ENCODE results near the gene TMPRSS12.
"Not testable (repeated sequence)": the region's sequence is repeated elsewhere in the genome, so short reads cannot be mapped to it uniquely, and the experiment has no call there.

The TMPRSS12 gene, protein sequence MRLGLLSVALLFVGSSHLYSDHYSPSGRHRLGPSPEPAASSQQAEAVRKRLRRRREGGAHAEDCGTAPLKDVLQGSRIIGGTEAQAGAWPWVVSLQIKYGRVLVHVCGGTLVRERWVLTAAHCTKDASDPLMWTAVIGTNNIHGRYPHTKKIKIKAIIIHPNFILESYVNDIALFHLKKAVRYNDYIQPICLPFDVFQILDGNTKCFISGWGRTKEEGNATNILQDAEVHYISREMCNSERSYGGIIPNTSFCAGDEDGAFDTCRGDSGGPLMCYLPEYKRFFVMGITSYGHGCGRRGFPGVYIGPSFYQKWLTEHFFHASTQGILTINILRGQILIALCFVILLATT

DNA sequence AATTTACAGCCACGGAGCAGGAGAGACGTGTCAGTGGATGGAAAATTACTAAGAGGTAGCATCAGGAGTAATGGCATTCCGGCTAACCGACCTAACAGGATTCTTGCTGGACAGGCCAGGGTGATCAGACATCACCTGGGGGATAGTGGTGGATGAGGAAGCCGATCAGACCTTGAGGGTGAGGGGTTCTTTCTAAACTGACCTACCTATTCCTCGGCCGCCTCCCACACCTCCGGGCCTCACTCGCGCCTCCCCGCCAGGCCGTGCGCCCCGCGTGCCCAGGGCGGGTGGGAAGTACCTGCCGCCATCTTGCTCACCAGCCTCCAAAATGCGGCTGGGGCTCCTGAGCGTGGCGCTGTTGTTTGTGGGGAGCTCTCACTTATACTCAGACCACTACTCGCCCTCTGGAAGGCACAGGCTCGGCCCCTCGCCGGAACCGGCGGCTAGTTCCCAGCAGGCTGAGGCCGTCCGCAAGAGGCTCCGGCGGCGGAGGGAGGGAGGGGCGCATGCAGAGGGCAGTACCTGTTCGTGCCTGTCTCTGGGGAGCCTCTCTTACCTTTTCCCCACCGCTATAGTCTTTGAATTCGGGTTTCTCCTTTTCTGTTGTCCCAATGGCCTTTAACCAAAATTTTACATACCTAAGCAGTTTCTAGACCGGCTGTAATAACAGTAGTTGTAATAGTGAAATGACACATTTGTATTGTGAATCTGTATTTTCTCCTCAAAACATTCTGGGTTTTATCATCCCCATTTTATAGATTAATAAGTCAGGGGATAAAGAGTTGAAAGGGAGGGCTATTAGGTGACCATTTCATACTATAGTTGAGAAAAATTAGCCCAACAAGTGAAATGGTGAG is at the start of gene TMPRSS12:
Gene TMPRSS12 (plus strand): TSS at position 290 of the 857 bp plus-strand sequence. CDS start 39 bp downstream, at position 329.
- no peak for DNase-seq

DNA sequence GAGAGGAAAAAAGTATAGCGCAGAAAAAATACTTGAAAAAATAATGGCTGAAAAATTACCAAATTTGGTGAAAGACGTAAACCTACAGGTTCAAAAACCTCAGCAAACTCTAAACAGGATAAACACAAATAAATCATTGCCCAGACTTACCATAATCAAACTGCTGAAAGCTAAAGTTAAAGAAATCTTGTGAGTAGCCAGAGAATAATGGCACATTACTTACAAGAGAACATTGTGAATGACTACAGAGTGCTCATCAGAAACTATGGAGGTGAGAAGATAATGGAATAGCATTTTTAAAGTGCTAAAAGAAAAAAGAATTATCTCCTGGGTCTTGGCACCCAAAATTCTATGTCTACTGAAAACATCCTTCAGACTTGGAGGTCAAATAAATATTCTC is 42.8 kb upstream of the TMPRSS12 start:
- DNase-seq, result no peak

GRCh38 chr12:50803230-50803875 is 39.4 kb upstream of the TMPRSS12 start:
- DNase-seq, result no peak

DNA sequence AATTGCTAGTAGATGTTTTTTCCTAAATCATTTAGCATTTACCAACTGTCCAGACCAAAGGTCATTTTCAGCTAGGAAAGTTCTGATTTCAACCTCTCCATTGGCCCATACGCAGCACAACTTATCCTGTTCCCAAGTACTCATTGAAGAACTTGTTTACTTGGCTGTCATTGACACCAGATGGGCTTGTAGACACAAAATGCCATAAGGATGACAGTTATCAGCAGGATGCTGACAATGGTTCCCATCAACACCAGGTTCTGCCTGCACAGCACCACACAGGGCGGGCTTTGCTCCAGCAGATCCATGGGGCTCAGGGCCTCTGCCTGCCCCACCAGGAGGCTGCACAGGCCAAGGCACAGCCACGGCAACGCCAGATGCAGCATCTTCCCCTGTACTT is 36.5 kb upstream of the TMPRSS12 start:
- no peak for DNase-seq

DNA sequence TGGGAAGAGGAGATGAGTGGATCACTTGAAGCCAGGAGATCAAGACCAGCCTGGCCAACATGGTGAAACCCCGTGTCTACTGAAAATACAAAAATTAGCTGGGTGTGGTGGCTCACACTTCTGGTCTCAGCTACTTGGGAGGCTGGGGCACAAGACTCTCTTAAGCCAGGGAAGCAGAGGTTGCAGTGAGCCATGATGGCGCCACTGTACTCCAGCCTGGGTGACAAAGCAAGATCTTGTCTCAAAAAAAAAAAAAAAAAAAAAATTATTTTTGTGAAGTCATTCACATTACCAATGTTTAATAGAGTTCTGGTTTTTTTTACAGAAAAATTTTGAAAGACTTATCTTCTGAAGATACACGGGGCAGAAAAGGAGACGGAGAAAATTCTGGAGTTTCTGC is 33.6 kb upstream of the TMPRSS12 start:
- DNase-seq, result not testable (repeated sequence)

GRCh38 chr12:50814921-50815320 is 27.8 kb upstream of the TMPRSS12 start:
- DNase-seq, result not testable (repeated sequence)

DNA sequence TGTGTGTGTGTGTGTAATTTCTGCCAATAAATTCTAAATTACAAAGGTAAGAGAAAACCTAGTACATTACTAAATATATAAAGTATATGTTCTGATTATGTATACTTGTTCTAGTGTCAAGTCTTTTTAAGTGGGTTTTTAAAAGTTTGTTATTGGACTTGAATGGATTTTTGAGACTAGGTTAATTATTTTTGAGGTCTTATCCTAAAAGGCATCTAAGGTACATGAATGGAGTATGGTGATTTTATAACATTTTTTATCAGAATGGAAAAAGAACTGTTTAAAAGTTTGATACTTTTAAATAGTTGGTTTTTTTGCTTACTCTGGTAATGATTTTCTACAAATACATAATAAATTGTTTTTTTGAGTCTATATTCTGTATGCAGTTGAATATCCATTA is 22.5 kb upstream of the TMPRSS12 start:
- DNase-seq, result no peak

DNA sequence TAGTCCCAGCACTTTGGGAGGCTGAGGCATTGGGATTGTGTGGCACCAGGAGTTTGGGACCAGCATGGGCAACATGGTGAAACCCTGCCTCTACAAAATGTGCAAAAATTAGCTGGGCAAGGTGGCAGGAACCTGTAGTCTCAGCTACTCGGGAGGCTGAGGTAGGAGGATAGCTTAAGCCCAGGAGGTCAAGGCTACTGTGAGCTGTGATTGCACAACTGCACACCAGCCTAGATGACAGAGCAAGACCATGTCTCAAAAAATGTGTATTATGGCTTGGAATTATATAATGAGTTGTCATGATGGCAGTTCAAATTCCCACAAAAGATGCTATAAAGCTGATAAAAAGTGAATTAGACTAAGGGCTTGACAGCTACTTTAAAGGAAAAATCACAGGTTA is 20.6 kb upstream of the TMPRSS12 start:
- no peak for DNase-seq

DNA sequence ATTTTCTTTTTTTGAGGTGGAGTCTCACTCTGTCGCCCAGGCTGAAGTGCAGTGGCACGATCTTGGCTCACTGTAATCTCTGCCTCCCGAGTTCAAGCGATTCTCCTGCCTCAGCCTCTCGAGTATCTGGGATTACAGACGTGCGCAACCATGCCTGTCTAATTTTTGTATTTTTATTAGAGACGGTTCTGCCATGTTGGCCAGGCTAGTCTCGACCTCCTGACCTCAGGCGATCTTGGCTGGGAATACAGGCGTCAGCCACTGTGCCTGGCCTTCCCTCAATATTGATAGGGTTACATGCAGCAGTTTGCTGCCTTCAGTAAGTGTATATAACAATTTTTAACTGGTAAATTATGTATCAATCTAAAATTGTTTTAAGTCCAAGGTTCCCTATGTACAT is 19.0 kb upstream of the TMPRSS12 start:
- not testable (repeated sequence) for DNase-seq

- DNase-seq, result no peak
Measured at GRCh38 chr12:50824914-50825313, 17.8 kb upstream of the TMPRSS12 start.

- no peak for DNase-seq
Measured at GRCh38 chr12:50825372-50825838, 17.3 kb upstream of the TMPRSS12 start.

DNA sequence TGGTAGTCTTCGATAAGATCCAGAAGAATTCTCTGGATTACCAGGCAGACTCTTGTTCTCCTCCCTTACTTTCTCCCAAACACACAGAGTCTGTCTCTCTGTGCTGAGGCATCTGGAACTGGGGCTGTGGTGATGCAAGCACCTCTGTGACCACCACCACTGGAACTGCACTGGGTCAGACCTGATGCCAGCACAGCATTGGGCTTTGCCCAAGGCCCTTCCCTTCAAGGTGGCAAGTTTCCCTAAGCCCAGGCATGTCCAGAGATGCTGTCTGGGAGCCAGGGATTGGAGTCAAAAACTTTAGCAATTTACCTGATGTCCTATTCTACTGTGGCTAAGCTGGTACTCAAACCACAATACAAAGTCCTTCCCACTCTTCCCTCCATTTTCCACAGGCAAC is 14.6 kb upstream of the TMPRSS12 start:
- DNase-seq, result no peak

GRCh38 chr12:50828886-50829285 is 13.8 kb upstream of the TMPRSS12 start:
- no peak for DNase-seq

DNA sequence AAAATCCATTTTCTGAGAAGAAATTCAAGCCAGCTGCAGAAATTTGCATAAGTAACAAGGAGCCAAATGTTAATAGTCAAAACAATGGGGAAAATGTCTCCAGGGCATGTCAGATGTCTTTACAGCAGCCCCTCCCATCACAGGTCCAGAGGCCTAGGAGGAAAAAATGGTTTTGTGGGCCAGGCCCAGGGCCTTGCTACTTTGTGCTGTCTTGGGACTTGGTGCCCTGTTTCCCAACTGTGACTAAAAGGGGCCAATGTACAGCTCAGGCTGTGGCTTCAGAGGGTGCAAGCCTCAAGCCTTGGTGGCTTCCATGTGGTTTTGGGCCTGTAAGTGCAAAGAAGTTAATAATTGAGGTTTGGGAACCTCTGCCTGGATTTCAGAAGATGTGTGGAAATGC is 8.9 kb upstream of the TMPRSS12 start:
- DNase-seq, result not testable (repeated sequence)

DNA sequence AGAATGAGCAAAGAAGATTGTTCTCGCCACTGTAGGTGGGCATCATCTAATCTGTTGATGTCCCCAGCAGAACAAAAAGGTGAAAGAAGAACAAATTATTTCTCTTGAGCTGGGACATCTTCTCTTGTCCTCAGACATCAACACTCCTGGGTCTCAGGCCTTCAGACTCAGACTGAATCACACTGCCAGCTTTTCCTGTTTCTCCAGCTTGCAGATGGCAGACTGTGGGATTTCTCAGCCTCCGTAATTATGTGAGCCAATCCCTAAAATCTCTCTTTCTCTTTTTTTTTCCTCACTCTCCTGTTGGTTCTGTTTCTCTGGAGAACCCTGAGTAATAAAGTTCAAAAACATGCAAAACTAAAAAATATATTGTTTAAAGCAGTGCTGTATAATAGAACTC is 3.7 kb upstream of the TMPRSS12 start:
- DNase-seq, result no peak

DNA sequence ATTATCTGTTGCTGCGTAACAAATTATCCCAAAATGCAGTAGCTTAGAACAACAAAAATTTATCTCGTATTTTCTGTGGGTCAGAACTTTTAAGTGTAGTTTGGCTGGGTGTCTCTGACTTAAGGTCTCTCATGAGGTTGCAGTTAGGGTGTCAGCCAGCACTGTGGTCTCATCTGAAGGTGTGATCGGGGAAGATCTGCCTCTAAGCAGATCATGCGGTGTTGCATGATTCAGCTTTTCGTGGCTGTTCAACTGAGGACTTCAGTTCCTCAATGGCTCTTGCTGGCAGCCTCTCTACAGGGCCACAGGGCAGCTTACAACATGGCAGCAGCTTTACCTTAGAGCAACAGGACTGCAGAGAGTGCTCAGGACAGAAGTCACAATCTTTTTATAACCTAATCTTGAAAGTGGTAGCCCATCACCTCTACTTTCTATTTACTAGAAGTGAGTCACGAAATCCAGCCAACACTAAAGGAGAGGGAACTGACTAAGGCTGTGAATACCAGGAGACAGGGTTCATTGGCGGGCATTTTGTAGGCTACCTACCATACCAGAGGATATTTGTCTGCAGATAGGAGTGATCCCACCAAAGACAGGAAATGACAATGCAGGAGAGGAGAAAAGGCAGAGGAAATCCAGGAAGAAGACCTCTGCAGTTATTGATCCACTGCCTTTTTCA is 1.8 kb upstream of the TMPRSS12 start:
- no peak for DNase-seq

DNA sequence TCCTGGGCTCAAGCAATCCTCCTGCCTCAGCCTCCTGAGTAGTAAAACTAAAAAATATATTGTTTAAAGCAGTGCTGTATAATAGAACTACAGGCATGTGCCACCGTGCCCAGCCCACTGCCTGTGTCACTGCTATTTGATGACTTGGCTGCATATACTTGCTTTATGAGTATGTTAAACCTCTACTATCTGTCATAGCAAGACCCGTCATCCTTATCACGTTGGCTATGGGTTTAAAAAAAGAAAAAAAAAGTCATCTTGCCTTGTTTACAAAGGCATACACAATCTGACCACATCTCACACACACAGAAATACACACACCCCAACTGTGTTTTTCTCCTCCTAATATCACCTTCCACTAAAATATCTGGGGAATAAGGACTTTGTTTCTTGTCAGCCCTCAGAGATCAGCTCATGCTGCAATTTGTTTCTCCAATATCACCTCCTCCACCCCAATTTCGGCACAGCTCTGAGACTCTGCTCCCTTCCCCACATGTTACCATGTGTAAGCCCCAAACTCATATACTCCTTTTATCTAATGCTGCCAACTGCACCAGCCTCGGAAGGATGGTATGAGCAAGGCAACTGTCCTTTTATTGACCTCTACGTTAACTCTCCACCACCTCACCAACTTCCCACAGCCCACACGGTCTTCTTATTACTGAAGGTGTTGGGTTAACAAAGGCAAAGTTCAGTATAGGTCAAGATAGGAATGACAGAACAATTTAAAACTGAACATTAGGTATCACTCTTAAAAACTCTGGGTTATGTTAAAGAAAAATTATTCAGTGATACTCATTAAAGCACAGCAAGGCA is 802 bp upstream of the TMPRSS12 start:
- DNase-seq, result no peak

- no peak for DNase-seq
Measured at GRCh38 chr12:50845021-50845647, 2.4 kb downstream of the TMPRSS12 start.

- DNase-seq, result no peak
Measured at GRCh38 chr12:50848963-50849362, 6.2 kb downstream of the TMPRSS12 start.

DNA sequence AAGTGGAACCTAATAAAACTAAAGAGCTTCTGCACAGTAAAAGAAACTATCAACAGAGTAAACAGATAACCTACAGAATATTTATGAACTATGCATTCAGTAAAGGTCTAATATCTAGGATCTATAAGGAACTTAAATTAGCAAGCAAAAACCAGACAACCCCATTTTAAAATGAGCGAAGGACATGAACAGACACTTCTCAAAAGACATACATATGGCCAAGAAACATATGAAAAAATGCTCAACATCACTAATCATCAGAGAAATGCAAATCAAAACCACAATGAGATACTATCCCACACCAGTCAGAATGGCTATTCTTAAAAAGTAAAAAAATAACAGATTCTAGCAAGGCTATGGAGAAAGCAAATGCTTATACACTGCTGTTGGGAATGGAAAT is 12.5 kb downstream of the TMPRSS12 start:
- DNase-seq, result not testable (repeated sequence)

DNA sequence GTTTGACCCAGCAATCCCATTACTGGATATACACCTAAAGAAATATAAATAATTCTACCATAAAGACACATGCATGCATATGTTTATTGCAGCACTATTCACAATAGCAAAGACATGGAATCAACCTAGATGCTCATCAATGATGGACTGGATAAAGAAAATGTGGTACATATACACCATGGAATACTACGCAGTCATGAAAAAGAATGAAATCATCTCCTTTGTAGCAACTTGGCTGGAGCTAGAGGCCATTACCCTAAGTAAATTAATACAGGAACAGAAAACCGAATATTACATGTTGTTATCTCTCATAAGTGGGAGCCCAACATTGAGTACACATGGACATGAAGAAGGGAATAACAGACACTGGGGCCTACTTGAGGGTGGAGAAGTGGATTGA is 13.0 kb downstream of the TMPRSS12 start:
- DNase-seq, result not testable (repeated sequence)
